Epidermal melanocyte (primary cell): ENCODE results near the gene FBXW2.

Experiments
- DNase-seq: peaks from one replicate; pipeline ENCODE4 v3.0.0; 2011; ENCODE audit warnings: low spot score; ENCODE audit not compliant: insufficient read length

The FBXW2 gene

GRCh38 chr9:120745278-120745677 lies 47.9 kb downstream of the FBXW2 start:
- no peak for DNase-seq

- DNase-seq, result peak; percentile 33
Measured at GRCh38 chr9:120742951-120743416, 50.2 kb downstream of the FBXW2 start.

GRCh38 chr9:120741701-120742100 lies 51.5 kb downstream of the FBXW2 start:
- DNase-seq, result no peak

- DNase-seq, result no peak
Measured at GRCh38 chr9:120741191-120741590, 52.0 kb downstream of the FBXW2 start.

GRCh38 chr9:120740132-120740531 lies 53.1 kb downstream of the FBXW2 start:
- DNase-seq, result no peak

- no peak for DNase-seq
Measured at GRCh38 chr9:120737416-120738165, 55.6 kb downstream of the FBXW2 start.

- no peak for DNase-seq
Measured at GRCh38 chr9:120736881-120737280, 56.3 kb downstream of the FBXW2 start.

- DNase-seq, result no peak
Measured at GRCh38 chr9:120735415-120736126, 57.6 kb downstream of the FBXW2 start.

- no peak for DNase-seq
Measured at GRCh38 chr9:120734607-120735410, 58.4 kb downstream of the FBXW2 start.

GRCh38 chr9:120733190-120733589 lies 60.0 kb downstream of the FBXW2 start:
- DNase-seq, result no peak

- no peak for DNase-seq
Measured at GRCh38 chr9:120730654-120731514, 62.3 kb downstream of the FBXW2 start.

- no peak for DNase-seq
Measured at GRCh38 chr9:120729791-120730241, 63.4 kb downstream of the FBXW2 start.

- DNase-seq, result no peak
Measured at GRCh38 chr9:120726484-120726883, 66.7 kb downstream of the FBXW2 start.

GRCh38 chr9:120725907-120726306 lies 67.3 kb downstream of the FBXW2 start:
- DNase-seq, result no peak

GRCh38 chr9:120724757-120725400 lies 68.3 kb downstream of the FBXW2 start:
- no peak for DNase-seq

GRCh38 chr9:120723565-120723964 lies 69.7 kb downstream of the FBXW2 start:
- DNase-seq, result no peak

- DNase-seq, result no peak
Measured at GRCh38 chr9:120720404-120720803, 72.8 kb downstream of the FBXW2 start.

GRCh38 chr9:120718316-120718715 lies 74.9 kb downstream of the FBXW2 start:
- DNase-seq, result no peak

GRCh38 chr9:120717176-120717575 lies 76.0 kb downstream of the FBXW2 start:
- no peak for DNase-seq

- DNase-seq, result no peak
Measured at GRCh38 chr9:120716483-120716882, 76.7 kb downstream of the FBXW2 start.
